GM10266 (cell line): Measurements from ENCODE around the gene NEK7.
"Not testable (repeated sequence)": the region's sequence is repeated elsewhere in the genome, so short reads cannot be mapped to it uniquely, and the experiment has no call there.

Source experiments
- DNase-seq: peaks from one replicate; pipeline ENCODE4 v3.0.0; 2012; ENCODE audit errors: extremely low spot score
- TF ChIP-seq, protein P1 (sequence below): IDR thresholded peaks from 2 replicates; pipeline ENCODE4 v1.5.1; 2012; ENCODE audit warnings: mild to moderate bottlenecking, low read depth; ENCODE audit not compliant: control insufficient read depth, insufficient read depth; ENCODE audit errors: missing control alignments

Gene NEK7

GRCh38 chr1:198205016-198205684 is 48.4 kb downstream of the NEK7 start:
- DNase-seq = no peak
- TF ChIP-seq, protein P1, sequence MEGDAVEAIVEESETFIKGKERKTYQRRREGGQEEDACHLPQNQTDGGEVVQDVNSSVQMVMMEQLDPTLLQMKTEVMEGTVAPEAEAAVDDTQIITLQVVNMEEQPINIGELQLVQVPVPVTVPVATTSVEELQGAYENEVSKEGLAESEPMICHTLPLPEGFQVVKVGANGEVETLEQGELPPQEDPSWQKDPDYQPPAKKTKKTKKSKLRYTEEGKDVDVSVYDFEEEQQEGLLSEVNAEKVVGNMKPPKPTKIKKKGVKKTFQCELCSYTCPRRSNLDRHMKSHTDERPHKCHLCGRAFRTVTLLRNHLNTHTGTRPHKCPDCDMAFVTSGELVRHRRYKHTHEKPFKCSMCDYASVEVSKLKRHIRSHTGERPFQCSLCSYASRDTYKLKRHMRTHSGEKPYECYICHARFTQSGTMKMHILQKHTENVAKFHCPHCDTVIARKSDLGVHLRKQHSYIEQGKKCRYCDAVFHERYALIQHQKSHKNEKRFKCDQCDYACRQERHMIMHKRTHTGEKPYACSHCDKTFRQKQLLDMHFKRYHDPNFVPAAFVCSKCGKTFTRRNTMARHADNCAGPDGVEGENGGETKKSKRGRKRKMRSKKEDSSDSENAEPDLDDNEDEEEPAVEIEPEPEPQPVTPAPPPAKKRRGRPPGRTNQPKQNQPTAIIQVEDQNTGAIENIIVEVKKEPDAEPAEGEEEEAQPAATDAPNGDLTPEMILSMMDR = no peak

GRCh38 chr1:198206292-198206691 is 49.5 kb downstream of the NEK7 start:
- DNase-seq = no peak
- TF ChIP-seq, protein P1 = no peak

DNA sequence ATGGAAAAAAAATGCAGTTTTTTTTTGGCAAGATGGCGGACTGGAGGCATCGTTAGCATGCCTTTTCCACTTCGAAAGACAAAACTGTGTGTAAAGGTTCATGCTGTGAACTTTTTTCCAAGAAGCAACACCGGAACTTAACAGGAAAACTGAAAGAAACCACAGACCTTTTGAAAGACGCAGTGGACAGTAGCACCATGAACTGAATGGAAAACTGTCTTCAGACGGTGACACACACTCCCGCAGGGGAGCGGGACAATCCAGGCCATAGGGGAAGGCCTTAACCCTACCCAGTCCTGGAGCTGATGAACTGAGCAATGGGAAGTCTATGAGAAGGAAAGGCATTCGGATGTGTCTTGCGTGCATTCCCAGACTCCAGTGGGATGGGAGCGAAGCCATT is 54.9 kb downstream of the NEK7 start:
- TF ChIP-seq, protein P1 = no peak
- no peak for DNase-seq

- no peak for DNase-seq
- TF ChIP-seq, protein P1 = no peak
Observed at GRCh38 chr1:198212126-198212525, 55.3 kb downstream of the NEK7 start.

DNA sequence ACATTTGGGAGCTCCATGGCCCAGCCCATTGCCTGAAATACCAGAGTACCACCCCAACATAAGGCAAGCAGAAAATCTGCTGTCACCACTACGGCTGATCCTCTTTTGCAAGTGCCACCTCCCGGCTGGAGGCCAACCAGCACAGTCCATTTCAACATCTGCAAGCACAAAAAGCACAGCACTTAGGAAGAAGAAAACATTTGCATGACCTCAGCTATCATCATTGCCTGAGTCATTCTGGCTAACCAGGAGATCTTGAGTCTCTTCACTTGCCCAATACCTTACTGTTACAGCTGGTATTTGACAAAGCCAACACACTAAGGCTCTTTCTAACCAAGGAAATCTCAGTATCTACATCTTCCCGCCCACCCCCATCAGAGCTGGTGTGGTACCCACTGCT is 55.9 kb downstream of the NEK7 start:
- no peak for DNase-seq

DNA sequence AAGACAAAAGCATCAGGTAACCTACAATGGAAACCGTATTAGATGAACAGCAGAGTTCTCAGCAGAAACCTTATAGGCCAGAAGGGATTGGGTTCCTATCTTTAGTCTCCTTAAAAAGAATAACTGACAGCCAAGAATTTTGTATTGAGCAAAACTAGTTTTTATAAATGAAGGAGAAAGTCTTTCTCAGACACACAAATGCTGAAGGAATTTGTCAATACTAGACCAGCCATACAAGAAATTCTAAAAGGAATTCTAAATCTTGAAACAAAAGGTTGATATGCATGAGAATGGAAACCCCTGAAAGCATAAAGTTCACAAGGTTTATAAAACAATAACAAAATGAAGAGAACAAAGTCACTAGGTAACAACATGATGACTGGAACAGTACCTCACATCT is 58.1 kb downstream of the NEK7 start:
- no peak for DNase-seq
- TF ChIP-seq, protein P1 = no peak

More for the DNA sequence above, 55.9 kb downstream of the NEK7 start:
- TF ChIP-seq, protein P1 = no peak

- TF ChIP-seq, protein P1 = no peak
- DNase-seq = no peak
Observed at GRCh38 chr1:198220428-198220827, 63.6 kb downstream of the NEK7 start.

DNA sequence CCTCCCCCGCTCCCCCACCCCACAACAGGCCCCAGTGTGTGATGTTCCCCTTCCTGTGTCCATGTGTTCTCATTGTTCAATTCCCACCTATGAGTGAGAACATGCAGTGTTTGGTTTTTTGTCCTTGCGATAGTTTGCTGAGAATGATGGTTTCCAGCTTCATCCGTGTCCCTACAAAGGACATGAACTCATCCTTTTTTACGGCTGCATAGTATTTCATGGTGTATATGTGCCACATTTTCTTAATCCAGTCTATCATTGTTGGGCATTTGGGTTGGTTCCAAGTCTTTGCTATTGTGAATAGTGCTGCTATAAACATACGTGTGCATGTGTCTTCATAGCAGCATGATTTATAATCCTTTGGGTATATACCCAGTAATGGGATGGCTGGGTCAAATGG is 70.2 kb downstream of the NEK7 start:
- not testable (repeated sequence) for DNase-seq

GRCh38 chr1:198227454-198227853 is 70.7 kb downstream of the NEK7 start:
- not testable (repeated sequence) for DNase-seq
